GM23338 (cell line): Measurements from ENCODE around the gene DPM1. TPM values are rescaled to one million over a fixed set of nuclear protein-coding genes. Genes with fewer than 3 reads are reported as not detected.

ENCODE experiments used
- ATAC-seq: fragments of 200-7000 bp; cut with Tn5 transposase; 3 replicates; pipeline ENCODE4 v1.9.1; 2020
- DNase-seq: peaks from one replicate; pipeline ENCODE4 v3.0.0-alpha.2; 2015; ENCODE audit warnings: low spot score
- H2AFZ ChIP-seq: fragments of 200-600 bp; sonication (generic); 2 replicates; pipeline ENCODE4 v1.8.0; 2016; ENCODE audit warnings: antibody characterized with exemption, mild to moderate bottlenecking, moderate library complexity
- H3F3A ChIP-seq: fragments of 200-600 bp; sonication (generic); replicated peaks from 2 replicates; pipeline ENCODE4 v1.8.0; 2017; ENCODE audit warnings: antibody characterized with exemption, mixed run types, low read depth
- H3K27ac ChIP-seq: fragments of 200-600 bp; sonication (generic); 2 replicates; pipeline ENCODE4 v1.6.1; 2016; ENCODE audit warnings: low read depth
- H3K27me3 ChIP-seq: fragments of 200-600 bp; sonication (generic); 2 replicates; pipeline ENCODE4 v1.8.0; 2016; ENCODE audit warnings: mild to moderate bottlenecking, mixed run types, moderate library complexity; ENCODE audit not compliant: insufficient read depth
- H3K36me3 ChIP-seq: fragments of 200-600 bp; sonication (generic); 2 replicates; pipeline ENCODE4 v1.8.0; 2016; ENCODE audit warnings: mild to moderate bottlenecking; ENCODE audit not compliant: insufficient read depth
- H3K4me1 ChIP-seq: fragments of 200-600 bp; sonication (generic); 2 replicates; pipeline ENCODE4 v1.8.0; 2016; ENCODE audit warnings: mild to moderate bottlenecking, moderate library complexity; ENCODE audit not compliant: insufficient read depth
- H3K4me2 ChIP-seq: fragments of 200-600 bp; sonication (generic); 2 replicates; pipeline ENCODE4 v1.7.1; 2017; ENCODE audit warnings: mixed run types
- H3K4me3 ChIP-seq: fragments of 200-600 bp; sonication (generic); 2 replicates; pipeline ENCODE4 v1.6.1; 2016; ENCODE audit warnings: mixed run types
- H3K79me2 ChIP-seq: fragments of 200-600 bp; sonication (generic); replicated peaks from 2 replicates; pipeline ENCODE4 v1.8.0; 2017; ENCODE audit warnings: mild to moderate bottlenecking; ENCODE audit not compliant: insufficient read depth
- H3K9me2 ChIP-seq: fragments of 200-600 bp; sonication (generic); 2 replicates; pipeline ENCODE4 v1.8.0; 2017; ENCODE audit not compliant: insufficient read depth
- H4K20me1 ChIP-seq: fragments of 200-600 bp; sonication (generic); replicated peaks from 2 replicates; pipeline ENCODE4 v1.8.0; 2017; ENCODE audit warnings: mild to moderate bottlenecking; ENCODE audit not compliant: insufficient read depth
- H3K27ac Mint-ChIP-seq: 2 replicates; pipeline ENCODE4 v1.8.0; 2020; ENCODE audit warnings: inconsistent platforms, mild to moderate bottlenecking, moderate library complexity, mixed read lengths
- H3K27me3 Mint-ChIP-seq: 3 replicates; pipeline ENCODE4 v1.8.0; 2022; ENCODE audit warnings: low read depth, mild to moderate bottlenecking, moderate library complexity, mixed read lengths, inconsistent platforms; ENCODE audit not compliant: insufficient read depth, poor library complexity
- H3K36me3 Mint-ChIP-seq: 3 replicates; pipeline ENCODE4 v1.8.0; 2021; ENCODE audit warnings: low read depth, mild to moderate bottlenecking, inconsistent platforms, moderate library complexity, mixed read lengths
- H3K4me1 Mint-ChIP-seq: 3 replicates; pipeline ENCODE4 v1.8.0; 2020; ENCODE audit warnings: mild to moderate bottlenecking, inconsistent platforms, mixed read lengths
- H3K4me3 Mint-ChIP-seq: 3 replicates; pipeline ENCODE4 v1.8.0; 2021; ENCODE audit warnings: moderate library complexity, mild to moderate bottlenecking, inconsistent platforms, mixed read lengths
- H3K9me3 Mint-ChIP-seq: 3 replicates; pipeline ENCODE4 v1.8.0; 2020; ENCODE audit warnings: moderate library complexity, mild to moderate bottlenecking, inconsistent platforms, mixed read lengths
- EZH2 ChIP-seq: fragments of 200-600 bp; sonication (generic); IDR thresholded peaks from one replicate; pipeline ENCODE4 v1.8.0; 2017; ENCODE audit warnings: antibody characterized with exemption, mild to moderate bottlenecking, low read depth; ENCODE audit not compliant: unreplicated experiment
- EZH2phosphoT487 ChIP-seq: fragments of 200-600 bp; sonication (generic); IDR thresholded peaks from one replicate; pipeline ENCODE4 v1.8.1; 2018; ENCODE audit warnings: antibody characterized with exemption; ENCODE audit not compliant: unreplicated experiment
- JUNB ChIP-seq: IDR thresholded peaks from one replicate; pipeline ENCODE4 v1.6.1; 2016; ENCODE audit warnings: antibody characterized with exemption; ENCODE audit not compliant: unreplicated experiment
- NANOG ChIP-seq: IDR thresholded peaks from 2 replicates; pipeline ENCODE4 v1.6.1; 2016; ENCODE audit warnings: antibody characterized with exemption, borderline replicate concordance
- POLR2AphosphoS5 ChIP-seq: IDR thresholded peaks from 2 replicates; pipeline ENCODE4 v1.6.1; 2016; ENCODE audit warnings: antibody characterized with exemption, low read depth
- STAT1 ChIP-seq: IDR thresholded peaks from one replicate; pipeline ENCODE4 v1.6.1; 2016; ENCODE audit warnings: antibody characterized with exemption; ENCODE audit not compliant: unreplicated experiment
- ZNF114 ChIP-seq: fragments of 250-450 bp; sonication (Bioruptor Pico); IDR thresholded peaks from 2 replicates; pipeline ENCODE4 v1.5.0; 2020; ENCODE audit warnings: mild to moderate bottlenecking, moderate library complexity
- ZNF331 ChIP-seq: fragments of 250-450 bp; sonication (Bioruptor Pico); IDR thresholded peaks from 2 replicates; pipeline ENCODE4 v1.5.0; 2020; ENCODE audit warnings: low read depth, mild to moderate bottlenecking, moderate library complexity
- polyA plus RNA-seq: library from polyadenylated mRNA; unstranded; fragments of >200 nt; fragmentation: Nextera tagmentation; extraction: Ambion mirVana; gene quantifications from 2 replicates; pipeline ENCODE4 v1.2.1, GENCODE V29; 2016
- total RNA-seq: library from RNA; depleted of rRNA; stranded (reverse); fragments of >200 nt; shearing (Covaris generic); gene quantifications from 2 replicates; pipeline ENCODE4 v1.2.3, GENCODE V29; 2014
- TF ChIP-seq, protein P1 (sequence below), 2 experiments: fragments of 200-600 bp in 1 of 2; sonication (generic) in 1 of 2; conservative IDR thresholded peaks; 2 replicates each; pipeline versions ENCODE4 v1.5.1 to v1.6.1; 2016 to 2017; ENCODE audit warnings: antibody characterized with exemption in 2 of 2, low read depth in 2 of 2, mild to moderate bottlenecking in 2 of 2, moderate library complexity in 1 of 2
- TF ChIP-seq, protein P2 (sequence below): IDR thresholded peaks from 2 replicates; pipeline ENCODE4 v1.6.1; 2016; ENCODE audit warnings: antibody characterized with exemption
- TF ChIP-seq, protein P3 (sequence below): fragments of 250-450 bp; sonication (Bioruptor Pico); IDR thresholded peaks from 2 replicates; pipeline ENCODE4 v1.5.0; 2020; ENCODE audit warnings: mild to moderate bottlenecking, moderate library complexity

The DPM1 gene
- total and polyA plus RNA-seq, 2 experiments from 2014 or later = 71.7 to 130 TPM

DNA sequence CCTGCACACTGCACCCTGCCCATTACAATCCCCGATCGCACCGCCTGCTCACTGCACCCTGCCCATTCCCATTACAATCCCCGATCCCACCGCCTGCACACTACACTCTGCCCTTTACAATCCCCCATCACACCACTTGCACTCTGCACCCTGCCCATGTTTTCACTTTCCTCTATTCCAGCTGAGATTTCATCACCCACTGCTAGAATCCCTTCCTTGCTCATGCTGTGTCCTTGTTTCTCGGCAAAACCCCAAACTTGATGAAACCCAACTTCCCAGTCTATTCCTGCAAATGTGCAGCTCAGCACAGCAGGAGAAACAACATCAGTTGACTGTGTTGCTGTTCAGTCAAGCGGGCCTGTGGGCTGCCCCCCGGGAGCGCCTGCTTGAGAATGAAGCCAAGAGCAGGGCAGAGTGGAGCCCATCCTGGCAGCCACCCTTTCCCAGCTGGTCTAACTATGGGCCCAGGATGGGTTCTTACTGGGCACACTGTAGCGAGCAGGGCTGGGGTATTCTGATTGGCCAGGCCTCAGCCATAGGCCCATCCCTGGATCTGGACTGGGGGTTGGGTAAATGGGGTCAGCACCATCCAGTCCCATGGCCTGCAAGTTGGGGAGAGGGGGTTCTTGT, 17.5 kb upstream of the DPM1 start (continued):
- TF ChIP-seq, protein P1, sequence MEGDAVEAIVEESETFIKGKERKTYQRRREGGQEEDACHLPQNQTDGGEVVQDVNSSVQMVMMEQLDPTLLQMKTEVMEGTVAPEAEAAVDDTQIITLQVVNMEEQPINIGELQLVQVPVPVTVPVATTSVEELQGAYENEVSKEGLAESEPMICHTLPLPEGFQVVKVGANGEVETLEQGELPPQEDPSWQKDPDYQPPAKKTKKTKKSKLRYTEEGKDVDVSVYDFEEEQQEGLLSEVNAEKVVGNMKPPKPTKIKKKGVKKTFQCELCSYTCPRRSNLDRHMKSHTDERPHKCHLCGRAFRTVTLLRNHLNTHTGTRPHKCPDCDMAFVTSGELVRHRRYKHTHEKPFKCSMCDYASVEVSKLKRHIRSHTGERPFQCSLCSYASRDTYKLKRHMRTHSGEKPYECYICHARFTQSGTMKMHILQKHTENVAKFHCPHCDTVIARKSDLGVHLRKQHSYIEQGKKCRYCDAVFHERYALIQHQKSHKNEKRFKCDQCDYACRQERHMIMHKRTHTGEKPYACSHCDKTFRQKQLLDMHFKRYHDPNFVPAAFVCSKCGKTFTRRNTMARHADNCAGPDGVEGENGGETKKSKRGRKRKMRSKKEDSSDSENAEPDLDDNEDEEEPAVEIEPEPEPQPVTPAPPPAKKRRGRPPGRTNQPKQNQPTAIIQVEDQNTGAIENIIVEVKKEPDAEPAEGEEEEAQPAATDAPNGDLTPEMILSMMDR (conservative IDR thresholded peaks at IDR 0.05; ENCODE audit: low read depth in 2 of 2) = no peak
- TF ChIP-seq, protein P2, sequence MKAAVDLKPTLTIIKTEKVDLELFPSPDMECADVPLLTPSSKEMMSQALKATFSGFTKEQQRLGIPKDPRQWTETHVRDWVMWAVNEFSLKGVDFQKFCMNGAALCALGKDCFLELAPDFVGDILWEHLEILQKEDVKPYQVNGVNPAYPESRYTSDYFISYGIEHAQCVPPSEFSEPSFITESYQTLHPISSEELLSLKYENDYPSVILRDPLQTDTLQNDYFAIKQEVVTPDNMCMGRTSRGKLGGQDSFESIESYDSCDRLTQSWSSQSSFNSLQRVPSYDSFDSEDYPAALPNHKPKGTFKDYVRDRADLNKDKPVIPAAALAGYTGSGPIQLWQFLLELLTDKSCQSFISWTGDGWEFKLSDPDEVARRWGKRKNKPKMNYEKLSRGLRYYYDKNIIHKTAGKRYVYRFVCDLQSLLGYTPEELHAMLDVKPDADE = no peak
- TF ChIP-seq ZNF114 (no peak), NANOG (no peak), POLR2AphosphoS5 (no peak)

DNA sequence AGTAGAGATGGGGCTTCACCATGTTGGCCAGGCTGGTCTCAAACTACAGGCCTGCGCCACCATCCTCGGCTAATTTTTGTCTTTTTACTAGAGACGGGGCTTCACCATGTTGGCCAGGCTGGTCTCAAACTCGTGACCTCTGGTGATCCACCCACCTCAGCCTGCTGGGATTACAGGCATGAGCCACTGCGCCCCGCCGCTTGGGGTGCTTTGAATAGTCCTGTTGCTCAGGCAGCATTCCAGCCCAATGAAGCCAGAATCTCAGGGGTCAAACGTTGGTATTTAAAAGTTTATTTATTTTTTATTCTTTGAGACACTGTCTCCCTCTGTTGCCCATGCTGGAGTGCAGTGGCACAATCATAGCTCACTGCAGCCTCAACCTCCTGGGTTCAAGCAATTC, 11.6 kb upstream of the DPM1 start:
- no peak overlapping the region for H3K4me3 ChIP-seq
- H3K27me3 Mint-ChIP-seq = peaks cover 3% of the 10 kb centered on the region
- no peaks in the 10 kb centered on the region for H3K79me2 ChIP-seq
- H3K27ac ChIP-seq = no peak overlapping the region
- H3F3A ChIP-seq = no peaks in the 10 kb centered on the region
- H3K4me3 Mint-ChIP-seq = no peak overlapping the region
- H3K4me2 ChIP-seq = no peak overlapping the region
- no peaks in the 10 kb centered on the region for H3K36me3 ChIP-seq
- H3K9me3 Mint-ChIP-seq = peaks cover 2% of the 10 kb centered on the region; the same call in 1 of the 3 replicates
- no peaks in the 10 kb centered on the region for H3K9me2 ChIP-seq
- no peak overlapping the region for H2AFZ ChIP-seq
- H3K4me1 ChIP-seq = no peaks in the 10 kb centered on the region
- no peaks in the 10 kb centered on the region for H3K36me3 Mint-ChIP-seq
- DNase-seq (no peak), ATAC-seq (no peak)
- no peaks in the 10 kb centered on the region for H3K27me3 ChIP-seq
- H4K20me1 ChIP-seq = no peaks in the 10 kb centered on the region
- H3K27ac Mint-ChIP-seq = no peak overlapping the region
- peaks cover 13% of the 10 kb centered on the region for H3K4me1 Mint-ChIP-seq
- no peak for TF ChIP-seq NANOG
- no peak for TF ChIP-seq STAT1
- TF ChIP-seq, protein P3, sequence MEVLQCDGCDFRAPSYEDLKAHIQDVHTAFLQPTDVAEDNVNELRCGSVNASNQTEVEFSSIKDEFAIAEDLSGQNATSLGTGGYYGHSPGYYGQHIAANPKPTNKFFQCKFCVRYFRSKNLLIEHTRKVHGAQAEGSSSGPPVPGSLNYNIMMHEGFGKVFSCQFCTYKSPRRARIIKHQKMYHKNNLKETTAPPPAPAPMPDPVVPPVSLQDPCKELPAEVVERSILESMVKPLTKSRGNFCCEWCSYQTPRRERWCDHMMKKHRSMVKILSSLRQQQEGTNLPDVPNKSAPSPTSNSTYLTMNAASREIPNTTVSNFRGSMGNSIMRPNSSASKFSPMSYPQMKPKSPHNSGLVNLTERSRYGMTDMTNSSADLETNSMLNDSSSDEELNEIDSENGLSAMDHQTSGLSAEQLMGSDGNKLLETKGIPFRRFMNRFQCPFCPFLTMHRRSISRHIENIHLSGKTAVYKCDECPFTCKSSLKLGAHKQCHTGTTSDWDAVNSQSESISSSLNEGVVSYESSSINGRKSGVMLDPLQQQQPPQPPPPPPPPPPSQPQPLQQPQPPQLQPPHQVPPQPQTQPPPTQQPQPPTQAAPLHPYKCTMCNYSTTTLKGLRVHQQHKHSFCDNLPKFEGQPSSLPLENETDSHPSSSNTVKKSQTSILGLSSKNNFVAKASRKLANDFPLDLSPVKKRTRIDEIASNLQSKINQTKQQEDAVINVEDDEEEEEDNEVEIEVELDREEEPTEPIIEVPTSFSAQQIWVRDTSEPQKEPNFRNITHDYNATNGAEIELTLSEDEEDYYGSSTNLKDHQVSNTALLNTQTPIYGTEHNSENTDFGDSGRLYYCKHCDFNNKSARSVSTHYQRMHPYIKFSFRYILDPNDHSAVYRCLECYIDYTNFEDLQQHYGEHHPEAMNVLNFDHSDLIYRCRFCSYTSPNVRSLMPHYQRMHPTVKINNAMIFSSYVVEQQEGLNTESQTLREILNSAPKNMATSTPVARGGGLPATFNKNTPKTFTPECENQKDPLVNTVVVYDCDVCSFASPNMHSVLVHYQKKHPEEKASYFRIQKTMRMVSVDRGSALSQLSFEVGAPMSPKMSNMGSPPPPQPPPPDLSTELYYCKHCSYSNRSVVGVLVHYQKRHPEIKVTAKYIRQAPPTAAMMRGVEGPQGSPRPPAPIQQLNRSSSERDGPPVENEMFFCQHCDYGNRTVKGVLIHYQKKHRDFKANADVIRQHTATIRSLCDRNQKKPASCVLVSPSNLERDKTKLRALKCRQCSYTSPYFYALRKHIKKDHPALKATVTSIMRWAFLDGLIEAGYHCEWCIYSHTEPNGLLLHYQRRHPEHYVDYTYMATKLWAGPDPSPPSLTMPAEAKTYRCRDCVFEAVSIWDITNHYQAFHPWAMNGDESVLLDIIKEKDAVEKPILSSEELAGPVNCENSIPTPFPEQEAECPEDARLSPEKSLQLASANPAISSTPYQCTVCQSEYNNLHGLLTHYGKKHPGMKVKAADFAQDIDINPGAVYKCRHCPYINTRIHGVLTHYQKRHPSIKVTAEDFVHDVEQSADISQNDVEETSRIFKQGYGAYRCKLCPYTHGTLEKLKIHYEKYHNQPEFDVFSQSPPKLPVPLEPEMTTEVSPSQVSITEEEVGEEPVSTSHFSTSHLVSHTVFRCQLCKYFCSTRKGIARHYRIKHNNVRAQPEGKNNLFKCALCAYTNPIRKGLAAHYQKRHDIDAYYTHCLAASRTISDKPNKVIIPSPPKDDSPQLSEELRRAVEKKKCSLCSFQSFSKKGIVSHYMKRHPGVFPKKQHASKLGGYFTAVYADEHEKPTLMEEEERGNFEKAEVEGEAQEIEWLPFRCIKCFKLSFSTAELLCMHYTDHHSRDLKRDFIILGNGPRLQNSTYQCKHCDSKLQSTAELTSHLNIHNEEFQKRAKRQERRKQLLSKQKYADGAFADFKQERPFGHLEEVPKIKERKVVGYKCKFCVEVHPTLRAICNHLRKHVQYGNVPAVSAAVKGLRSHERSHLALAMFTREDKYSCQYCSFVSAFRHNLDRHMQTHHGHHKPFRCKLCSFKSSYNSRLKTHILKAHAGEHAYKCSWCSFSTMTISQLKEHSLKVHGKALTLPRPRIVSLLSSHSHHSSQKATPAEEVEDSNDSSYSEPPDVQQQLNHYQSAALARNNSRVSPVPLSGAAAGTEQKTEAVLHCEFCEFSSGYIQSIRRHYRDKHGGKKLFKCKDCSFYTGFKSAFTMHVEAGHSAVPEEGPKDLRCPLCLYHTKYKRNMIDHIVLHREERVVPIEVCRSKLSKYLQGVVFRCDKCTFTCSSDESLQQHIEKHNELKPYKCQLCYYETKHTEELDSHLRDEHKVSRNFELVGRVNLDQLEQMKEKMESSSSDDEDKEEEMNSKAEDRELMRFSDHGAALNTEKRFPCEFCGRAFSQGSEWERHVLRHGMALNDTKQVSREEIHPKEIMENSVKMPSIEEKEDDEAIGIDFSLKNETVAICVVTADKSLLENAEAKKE (CRISPR knock-in tag) = no peak
- no peak for TF ChIP-seq JUNB
- TF ChIP-seq POLR2AphosphoS5 = no peak
- TF ChIP-seq ZNF114 = no peak
- TF ChIP-seq, protein P1 (conservative IDR thresholded peaks at IDR 0.05; ENCODE audit: low read depth in 2 of 2) = no peak
- TF ChIP-seq EZH2phosphoT487 = no peak
- no peak for TF ChIP-seq EZH2
- TF ChIP-seq, protein P2 = no peak
- TF ChIP-seq ZNF331 = no peak
